ENCODE measurements around the gene VCX3B. TPM values are rescaled to one million over a fixed set of nuclear protein-coding genes. Genes with fewer than 3 reads are reported as not detected.
"Not testable (repeated sequence)": the region's sequence is repeated elsewhere in the genome, so short reads cannot be mapped to it uniquely, and the experiment has no call there.

The VCX3B gene
- total RNA-seq (under 1 TPM in 1 of 9 donors, not detected in 8; 0.36 TPM), polyA plus RNA-seq (not detected)
- long read RNA-seq, donor 1, result 0 reads
- long read RNA-seq, donor 2, result 0 reads
- long read RNA-seq, donor 3, result 0 reads

DNA sequence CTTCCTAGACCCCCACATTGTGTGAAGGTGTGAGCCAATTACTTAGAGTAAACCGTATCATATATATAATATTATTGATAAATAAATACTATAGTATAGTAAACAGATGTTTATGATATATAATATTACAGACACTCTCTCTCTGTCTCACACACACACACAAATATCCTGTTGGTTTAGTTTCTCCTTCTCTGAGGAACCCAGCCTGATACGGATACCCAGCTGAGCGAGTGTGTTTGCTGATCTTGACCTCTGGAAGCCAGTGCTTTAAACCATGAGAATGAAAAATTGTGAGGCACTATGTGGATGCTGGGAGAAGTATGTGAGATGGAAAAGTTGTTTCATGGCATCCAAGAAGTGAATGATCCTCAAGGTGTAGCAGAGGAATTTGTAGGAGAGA lies at the start of gene VCX3B:
TSS of gene VCX3B (plus strand) at position 301 of the 400 bp plus-strand sequence. CDS start 621 bp downstream, outside the sequence.
- H3K27me3 ChIP-seq; H3K4me1 ChIP-seq; ATAC-seq; DNase-seq; intact Hi-C loops (cut with DNase I); H3K36me3 ChIP-seq; H3K9me3 ChIP-seq; H3K4me3 ChIP-seq; H3K27ac ChIP-seq: not testable (repeated sequence)
- 64 to 98% (median 90%) methylated on average over 1 to 3 of the region's 3 CpGs for WGBS, 4 donors

DNA sequence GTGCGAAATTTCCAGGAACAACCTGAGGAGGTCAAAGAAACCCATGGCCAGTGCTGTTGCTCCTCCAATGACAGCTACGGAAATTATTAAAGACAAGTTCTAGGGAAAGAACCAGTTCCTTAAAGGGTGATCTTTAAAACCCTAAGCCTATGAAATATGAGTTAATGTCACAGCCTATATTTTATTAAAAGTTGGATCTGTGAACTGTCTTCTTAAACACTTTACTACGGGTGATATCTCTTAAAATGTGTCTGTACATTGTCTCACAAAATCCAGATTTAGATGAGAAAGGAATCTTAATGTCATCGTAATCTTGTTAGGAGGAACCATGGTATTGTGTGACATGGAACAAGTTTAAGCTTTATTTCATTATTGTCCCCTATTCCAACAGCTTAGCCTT lies 46.3 kb upstream of the VCX3B start:
- intact Hi-C loops (cut with DNase I), result no loop called here
- TF ChIP-seq, protein P1, sequence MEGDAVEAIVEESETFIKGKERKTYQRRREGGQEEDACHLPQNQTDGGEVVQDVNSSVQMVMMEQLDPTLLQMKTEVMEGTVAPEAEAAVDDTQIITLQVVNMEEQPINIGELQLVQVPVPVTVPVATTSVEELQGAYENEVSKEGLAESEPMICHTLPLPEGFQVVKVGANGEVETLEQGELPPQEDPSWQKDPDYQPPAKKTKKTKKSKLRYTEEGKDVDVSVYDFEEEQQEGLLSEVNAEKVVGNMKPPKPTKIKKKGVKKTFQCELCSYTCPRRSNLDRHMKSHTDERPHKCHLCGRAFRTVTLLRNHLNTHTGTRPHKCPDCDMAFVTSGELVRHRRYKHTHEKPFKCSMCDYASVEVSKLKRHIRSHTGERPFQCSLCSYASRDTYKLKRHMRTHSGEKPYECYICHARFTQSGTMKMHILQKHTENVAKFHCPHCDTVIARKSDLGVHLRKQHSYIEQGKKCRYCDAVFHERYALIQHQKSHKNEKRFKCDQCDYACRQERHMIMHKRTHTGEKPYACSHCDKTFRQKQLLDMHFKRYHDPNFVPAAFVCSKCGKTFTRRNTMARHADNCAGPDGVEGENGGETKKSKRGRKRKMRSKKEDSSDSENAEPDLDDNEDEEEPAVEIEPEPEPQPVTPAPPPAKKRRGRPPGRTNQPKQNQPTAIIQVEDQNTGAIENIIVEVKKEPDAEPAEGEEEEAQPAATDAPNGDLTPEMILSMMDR (IDR thresholded peaks at IDR 0.05), result no peak
- no peak for TF ChIP-seq POLR2A (IDR thresholded peaks at IDR 0.05)
- Histone ChIP-seq H3K4me3 (no peak overlapping the region), H3K27me3 (no peaks in the 10 kb centered on the region), H3K4me1 (no peaks in the 10 kb centered on the region), H3K9me3 (no peaks in the 10 kb centered on the region), H3K27ac (no peak overlapping the region), H3K36me3 (no peaks in the 10 kb centered on the region)
- ATAC-seq (no peak), DNase-seq (no peak)
- 85 to 94% (median 89%) methylated on average over 4 of the region's 4 CpGs for WGBS, 4 donors

- intact Hi-C loops (cut with DNase I), result no loop called here
- Histone ChIP-seq H3K27ac (no peak overlapping the region), H3K9me3 (no peaks in the 10 kb centered on the region), H3K27me3 (no peaks in the 10 kb centered on the region), H3K4me1 (no peaks in the 10 kb centered on the region), H3K36me3 (no peaks in the 10 kb centered on the region), H3K4me3 (no peak overlapping the region)
- DNase-seq (no peak), ATAC-seq (no peak)
- TF ChIP-seq, protein P1 (IDR thresholded peaks at IDR 0.05), result no peak
- no peak for TF ChIP-seq POLR2A (IDR thresholded peaks at IDR 0.05)
- WGBS, 4 donors, result 52 to 72% (median 65%) methylated on average over 1 of the region's 1 CpG
These were observed 39.7 kb upstream of the VCX3B start for GRCh38 chrX:8424912-8425311.

DNA sequence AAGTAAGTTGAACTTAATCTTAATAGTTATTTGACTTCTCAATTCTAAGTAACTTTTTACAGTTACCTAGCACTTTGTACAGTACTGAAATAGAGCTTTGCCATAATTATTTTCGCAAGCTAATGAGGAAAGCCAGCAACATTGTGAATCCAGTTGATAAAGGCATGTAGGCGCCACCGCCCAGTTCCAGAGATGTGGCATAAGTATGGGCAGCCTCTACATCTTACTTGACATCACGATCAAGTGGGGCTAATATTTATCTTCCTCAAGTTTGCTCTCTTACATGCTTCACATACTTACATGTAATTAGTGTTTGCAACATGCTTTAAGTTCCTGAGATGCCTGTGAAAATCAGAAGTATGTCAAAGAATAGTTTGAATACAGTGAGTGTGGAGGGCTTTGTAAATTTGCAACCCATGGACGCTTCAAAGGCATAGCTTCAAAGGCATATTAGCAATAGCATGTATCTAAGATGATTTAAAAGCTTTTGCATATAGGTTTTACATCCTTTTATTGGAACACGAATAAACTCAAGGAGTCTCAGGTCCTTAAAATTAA lies 34.9 kb upstream of the VCX3B start:
- DNase-seq, result no peak
- TF ChIP-seq POLR2A (IDR thresholded peaks at IDR 0.05), result no peak
- TF ChIP-seq, protein P1 (IDR thresholded peaks at IDR 0.05), result no peak
- Histone ChIP-seq H3K27ac (no peak overlapping the region), H3K27me3 (no peaks in the 10 kb centered on the region), H3K36me3 (no peaks in the 10 kb centered on the region), H3K4me3 (no peak overlapping the region), H3K4me1 (no peaks in the 10 kb centered on the region), H3K9me3 (no peaks in the 10 kb centered on the region)
- intact Hi-C loops (cut with DNase I), result no loop called here
- ATAC-seq, result no peak
- 72 to 80% (median 79%) methylated on average over 6 of the region's 6 CpGs for WGBS, 4 donors

DNA sequence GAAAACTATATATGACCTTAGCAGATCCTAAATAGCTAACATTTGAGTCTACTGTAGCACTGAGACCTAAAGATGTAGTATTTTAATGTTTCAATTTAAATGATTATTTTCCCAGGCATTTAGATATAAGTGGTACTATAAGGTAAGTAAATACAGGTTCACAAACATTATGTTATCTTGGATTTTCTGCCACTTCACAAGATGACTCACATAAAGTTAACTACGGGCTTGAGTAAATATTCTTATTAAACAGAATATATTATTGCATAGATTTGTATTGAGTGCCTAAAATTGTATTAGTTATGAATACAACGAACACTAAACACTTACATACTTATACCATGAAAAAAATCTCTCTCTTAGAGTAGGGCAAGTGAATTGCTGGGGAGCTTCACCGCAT lies 34.2 kb upstream of the VCX3B start:
- no peaks in the 10 kb centered on the region for H3K27me3 ChIP-seq
- H3K36me3 ChIP-seq, result no peaks in the 10 kb centered on the region
- TF ChIP-seq POLR2A (IDR thresholded peaks at IDR 0.05), result no peak
- TF ChIP-seq, protein P1 (IDR thresholded peaks at IDR 0.05), result no peak
- ATAC-seq (no peak), DNase-seq (no peak)
- H3K27ac ChIP-seq, result no peak overlapping the region
- WGBS, 4 donors, result 87 to 94% (median 89%) methylated on average over 3 of the region's 3 CpGs
- no peak overlapping the region for H3K4me3 ChIP-seq
- no peaks in the 10 kb centered on the region for H3K9me3 ChIP-seq
- H3K4me1 ChIP-seq, result no peaks in the 10 kb centered on the region
- intact Hi-C loops (cut with DNase I), result no loop called here

Data from heart left ventricle (tissue), 16 donors.